HG02970 (cell line): ENCODE results near the gene RAMP3.
"Not testable (repeated sequence)": the region's sequence is repeated elsewhere in the genome, so short reads cannot be mapped to it uniquely, and the experiment has no call there.

ENCODE experiments used
- ATAC-seq: cut with Tn5 transposase; IDR thresholded peaks from one replicate; pipeline ENCODE4 v1.9.1; 2021; ENCODE audit warnings: mild to moderate bottlenecking, moderate library complexity, moderate number of reproducible peaks; ENCODE audit not compliant: unreplicated experiment, low FRiP score

Gene RAMP3

DNA sequence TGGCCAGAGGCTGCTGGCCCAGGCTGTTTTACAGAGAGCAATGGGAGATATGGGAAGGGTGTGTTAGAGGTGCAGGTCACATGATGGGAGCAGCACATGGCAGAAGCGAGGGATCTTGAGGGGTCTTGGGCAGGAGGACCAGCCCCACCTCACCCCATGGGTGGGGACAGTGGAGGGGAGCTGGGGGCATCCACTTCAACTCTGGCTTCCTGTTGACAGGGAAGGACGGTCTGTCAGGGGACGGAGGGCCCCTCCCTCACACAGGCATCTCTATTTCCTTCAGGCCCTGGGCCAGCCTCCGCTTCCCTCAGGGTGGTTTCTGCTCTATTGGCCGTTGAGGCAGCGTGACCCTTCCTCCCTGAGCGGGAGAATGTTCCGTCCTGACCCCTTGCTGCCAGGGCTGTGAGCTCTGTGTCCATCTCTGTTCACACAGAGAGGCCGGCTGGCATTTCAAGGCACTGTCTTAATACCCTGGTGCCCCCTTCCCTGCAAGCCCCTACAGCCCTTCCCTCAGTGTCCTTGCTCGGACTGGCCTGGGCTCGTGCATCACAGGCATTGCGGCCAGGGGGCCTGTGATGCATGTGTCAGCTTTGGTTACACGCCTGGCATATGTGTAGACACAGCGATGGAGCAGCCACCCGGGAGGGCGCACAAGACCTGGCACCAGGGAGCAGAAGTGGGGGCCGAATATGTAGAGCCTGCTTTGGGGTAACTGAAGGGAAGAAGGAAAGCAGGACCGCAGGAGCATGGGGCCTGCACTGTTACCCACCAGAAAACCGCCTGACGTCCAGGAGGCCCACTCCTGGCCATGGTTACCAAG, 31.8 kb downstream of the RAMP3 start:
- ATAC-seq = no peak

DNA sequence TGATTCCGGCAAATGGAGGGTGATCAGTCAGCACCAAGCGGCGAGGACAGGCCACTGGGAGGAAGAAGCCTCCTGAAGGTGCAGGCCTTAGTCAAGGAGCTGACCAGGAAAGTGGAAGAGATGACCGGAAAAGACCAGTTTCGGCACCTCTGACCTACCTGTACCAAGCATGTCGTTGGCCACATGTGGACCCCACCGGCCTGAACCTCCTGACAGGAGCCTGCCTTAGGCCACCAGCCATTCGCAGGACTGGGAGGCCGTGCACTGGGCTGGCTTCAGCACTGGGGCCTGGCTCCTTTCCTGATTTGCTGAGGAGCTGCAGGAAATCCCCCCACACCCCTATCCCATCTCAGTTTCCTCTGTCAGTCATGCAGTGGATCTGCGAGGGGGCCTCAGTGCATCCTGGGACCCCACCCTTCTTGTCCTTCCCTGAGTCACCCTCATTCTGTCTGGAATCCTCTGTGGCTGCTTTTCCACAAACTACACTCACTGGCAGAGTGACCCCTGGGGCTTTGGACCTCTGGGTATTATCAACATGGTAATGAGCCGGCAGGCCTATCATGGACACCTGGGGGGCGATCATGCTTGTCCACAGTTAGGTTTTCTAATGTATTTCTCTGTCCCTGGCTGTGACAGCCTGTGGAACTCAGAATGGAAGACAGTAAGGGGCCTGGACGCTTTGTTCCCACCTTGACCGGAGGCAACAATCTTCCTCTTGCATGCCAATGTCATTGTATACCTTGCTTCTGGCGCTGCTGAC, 33.0 kb downstream of the RAMP3 start:
- no peak for ATAC-seq

DNA sequence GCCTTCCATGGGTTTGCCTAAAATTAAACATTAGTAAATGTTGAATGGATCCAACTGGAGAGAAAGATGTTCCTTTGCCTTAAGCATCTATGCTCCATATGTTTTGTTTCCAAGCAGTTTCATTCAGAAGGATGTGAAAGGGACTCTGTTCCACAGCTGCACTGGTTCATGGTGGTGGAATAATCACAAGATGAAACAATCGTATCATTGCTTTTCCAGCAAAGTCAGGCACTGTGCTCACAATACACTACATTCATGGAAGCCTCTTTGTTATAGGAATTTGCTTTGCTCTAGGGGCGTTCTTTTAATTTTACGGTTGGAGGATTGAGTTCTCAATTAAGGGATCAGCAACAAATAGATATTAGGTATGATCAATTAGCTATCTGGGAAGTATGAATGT, 33.8 kb downstream of the RAMP3 start:
- no peak for ATAC-seq

DNA sequence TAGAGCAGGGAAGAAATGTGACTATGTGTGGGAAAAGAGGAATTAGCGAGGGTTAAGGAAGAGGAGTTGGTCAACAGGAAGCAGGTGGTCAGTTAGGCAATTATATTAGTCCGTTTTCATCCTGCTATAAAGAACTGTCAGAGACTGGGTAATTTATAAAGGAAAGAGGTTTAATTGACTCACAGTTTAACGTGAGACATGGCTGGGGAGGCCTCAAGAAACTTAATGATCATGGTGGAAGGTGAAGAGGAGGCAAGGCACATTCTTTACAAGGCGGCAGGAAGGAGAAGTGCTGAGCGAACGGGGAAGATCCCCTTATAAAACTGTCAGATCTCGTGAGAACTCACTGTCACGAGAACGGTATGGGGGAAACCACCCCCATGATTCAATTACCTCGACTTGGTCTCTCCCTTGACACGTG, 35.0 kb downstream of the RAMP3 start:
- ATAC-seq = no peak

DNA sequence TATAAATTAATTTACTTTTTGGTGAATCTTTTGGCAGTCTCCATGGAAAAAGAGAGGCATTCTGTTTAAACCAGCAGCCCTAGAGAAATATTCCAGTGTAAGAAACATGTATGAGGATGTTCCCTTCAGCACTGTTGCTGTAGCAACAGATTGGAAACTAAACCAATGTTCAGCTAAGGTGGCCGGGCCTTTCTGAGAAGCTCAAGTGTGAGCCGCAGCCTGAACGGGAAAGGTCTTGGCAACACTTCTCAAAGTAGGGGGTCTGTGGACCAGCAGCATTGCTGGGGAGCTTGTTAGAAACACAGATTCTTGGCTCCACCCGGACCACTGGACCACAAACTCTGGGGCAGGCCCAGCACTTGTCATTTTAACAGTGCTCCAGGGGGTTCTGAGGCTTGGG, 36.2 kb downstream of the RAMP3 start:
- no peak for ATAC-seq

DNA sequence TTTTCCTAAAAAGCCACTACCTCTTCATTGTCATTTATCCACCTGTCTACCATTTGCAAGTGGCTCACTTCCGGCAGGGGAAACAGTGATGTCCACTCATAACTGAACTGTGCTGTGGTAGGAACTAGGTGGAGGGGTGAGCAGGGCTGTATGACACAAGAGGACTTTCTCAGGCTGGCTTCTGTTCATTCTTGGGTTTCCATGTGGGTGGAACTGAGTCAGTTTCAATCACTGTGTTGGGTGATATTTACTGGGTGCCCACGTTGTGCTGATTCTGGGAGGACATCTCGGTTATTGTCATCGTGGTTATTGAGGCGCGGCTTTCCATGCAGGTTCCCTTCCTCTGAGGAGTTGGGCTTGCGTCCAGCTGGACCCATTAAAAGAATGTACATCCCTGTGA, 38.8 kb downstream of the RAMP3 start:
- ATAC-seq = no peak

DNA sequence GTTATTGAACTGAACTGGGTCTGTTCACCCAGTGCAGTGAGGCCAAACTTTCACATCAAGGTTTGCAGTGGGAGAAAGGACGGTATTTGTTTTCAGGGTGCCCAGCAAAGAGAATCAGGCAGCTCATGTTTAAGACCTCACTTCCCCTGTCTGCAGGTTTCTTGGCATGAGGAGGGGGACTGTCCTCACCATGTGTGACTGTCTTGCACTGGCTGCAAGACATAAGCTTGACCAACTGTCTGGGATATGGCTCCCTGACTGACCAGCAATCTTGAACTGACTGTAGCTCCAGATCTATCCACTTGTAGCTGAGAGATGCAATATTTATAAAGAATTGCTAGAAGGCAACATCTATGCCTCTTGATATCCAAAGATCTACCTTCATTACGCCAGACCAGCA, 39.9 kb downstream of the RAMP3 start:
- no peak for ATAC-seq

DNA sequence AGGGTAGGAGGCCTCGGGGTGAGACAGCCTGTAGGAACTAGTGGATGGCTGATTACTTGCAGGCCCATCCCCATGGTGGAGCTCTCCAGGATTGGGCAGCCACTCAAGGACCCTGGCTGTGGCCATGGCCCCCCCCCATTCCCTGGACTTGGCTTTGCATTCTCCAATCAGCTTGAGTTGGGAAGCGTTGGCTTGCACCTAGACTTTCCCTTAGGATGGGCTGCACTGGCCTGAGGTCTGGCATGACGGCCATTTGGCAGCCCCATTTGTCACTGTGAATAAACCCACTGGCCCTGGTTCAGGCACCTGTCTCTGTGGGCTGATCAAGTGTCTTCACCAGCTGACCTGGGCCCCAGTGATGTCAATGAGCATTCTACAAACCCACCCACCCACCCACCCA, 41.4 kb downstream of the RAMP3 start:
- no peak for ATAC-seq

DNA sequence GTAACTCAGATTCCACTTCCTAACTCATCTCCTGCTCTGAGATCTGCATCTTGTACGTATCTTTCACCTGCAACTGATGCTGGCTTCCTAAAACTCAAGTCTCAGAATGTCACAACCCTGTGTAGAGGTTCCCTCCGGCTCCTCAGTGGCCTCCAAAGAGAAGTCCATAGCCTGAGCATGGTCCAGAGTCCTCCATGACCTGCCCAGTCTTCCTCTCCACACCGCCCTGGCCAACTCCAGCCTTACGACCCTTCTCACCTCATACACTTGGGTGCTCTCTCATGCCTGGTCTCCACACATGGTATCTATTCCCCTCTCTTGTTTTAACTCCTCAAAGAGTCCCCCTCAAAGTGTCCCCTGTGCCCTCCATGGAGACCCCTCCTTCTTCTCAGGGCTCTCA, 41.9 kb downstream of the RAMP3 start:
- no peak for ATAC-seq

DNA sequence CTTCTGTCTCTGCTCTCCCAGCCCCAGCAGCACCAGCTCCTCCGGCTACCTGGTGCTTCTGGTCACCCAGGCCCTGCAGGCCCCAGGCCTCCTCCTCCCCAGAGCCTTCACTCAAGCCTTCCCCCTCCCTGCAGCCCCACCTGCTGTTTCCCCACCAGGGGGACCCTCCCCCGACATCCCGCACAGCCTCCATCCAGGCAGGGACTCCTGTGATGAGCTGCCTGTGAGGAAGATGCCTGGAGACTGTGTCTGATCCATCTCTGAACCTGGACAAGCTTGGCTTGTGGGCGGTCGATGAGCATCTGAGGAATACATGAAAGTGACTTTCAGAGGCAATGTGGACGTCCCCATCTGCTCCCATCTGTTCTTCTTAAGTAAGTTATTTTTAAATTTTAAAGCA, 45.0 kb downstream of the RAMP3 start:
- ATAC-seq = no peak

DNA sequence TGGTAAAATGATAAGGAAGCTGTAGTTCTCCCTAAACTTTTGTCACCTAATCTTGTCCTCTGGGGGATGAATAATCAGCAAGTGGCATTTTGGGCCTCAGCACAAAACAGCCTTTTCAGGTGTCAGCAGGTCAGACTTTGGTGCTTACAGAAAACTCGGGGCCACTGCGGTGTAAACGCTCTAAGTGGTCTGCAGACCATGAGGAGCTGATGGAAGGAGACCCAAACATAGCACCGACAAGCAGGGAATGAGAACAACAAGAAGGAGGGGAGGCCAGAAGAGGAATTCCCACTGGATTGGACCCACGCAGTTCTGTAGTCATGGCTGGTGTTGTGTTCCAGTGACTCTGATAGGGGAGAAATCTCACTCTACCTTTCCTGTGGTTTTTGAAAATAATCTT, 45.4 kb downstream of the RAMP3 start:
- ATAC-seq = no peak

DNA sequence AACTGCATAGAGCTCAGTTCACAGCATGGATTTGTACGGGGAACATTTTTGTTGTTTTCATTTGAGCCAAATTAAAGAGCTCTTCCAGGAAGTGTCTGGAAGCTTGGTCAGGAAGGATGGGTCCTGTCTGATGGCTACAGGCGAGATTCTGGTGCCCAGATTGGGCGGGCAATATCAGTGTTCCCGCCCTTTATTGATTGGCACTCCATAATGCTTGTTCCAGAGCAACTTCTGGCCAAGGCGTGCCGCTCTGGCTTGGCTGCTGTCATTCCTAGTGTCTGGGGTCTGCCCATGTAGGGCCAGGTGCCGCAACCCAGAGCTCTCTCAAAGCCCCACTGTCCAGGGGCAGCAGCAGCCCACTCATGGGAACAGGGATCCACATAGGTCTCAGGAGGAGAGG, 45.9 kb downstream of the RAMP3 start:
- no peak for ATAC-seq

DNA sequence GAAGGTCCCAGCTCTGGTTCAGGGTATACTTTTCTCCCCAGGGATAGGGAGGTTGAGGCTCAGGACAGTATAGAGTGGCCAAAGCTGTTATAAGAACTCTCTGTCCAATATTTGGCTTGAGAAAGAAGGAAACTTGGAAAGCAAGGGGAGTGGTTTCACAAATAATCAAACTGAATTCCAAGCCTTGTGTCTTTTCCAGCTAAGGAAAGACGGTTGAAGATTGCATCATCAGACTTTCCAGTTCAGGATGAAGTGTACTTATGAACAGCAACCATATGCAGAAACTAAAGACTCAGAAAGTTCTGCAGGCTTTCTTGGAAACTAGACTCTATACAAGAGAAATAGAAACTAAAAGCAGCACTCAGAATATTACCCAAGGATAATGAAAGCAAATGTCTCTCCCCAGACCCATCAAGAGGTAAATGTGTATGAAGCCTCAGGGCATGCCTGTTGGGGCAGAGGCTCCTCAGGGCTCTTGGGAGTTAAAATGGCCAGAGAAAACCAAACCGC, 46.4 kb downstream of the RAMP3 start:
- no peak for ATAC-seq

DNA sequence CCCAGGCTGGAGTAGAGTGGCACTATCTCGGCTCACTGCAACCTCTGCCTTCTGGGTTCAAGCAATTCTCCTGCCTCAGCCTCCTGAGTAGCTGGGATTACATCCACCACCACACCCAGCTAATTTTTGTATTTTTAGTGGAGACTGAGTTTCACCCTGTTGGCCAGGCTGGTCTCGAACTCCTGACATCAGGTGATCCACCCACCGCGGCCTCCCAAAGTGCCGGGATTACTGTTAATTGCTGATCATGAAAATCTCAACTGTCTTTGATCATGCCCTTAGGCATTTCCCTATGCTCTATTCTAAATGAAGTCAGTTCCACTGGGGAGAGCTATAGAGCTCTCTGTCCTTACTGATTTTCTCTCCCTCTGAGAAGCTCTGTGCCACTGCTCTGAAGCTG, 48.7 kb downstream of the RAMP3 start:
- ATAC-seq = not testable (repeated sequence)

DNA sequence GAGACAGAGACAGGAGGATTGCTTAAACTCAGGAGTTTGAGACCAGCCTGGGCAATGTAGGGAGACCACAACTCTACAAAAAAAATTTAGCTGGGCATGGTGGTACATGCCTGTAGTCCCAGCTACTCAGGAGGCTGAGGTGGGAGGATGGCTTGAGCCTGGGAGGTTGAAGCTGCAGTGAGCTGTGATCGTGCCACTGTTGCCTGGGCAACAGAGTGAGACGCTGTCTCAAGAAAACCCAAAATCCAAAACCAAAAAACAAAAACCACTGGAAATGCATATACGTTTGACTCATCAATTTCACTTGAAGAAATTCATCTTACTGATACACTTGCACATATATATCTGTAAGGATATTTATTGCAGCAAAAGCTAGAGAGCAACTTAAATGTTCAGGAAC, 52.3 kb downstream of the RAMP3 start:
- ATAC-seq = not testable (repeated sequence)

DNA sequence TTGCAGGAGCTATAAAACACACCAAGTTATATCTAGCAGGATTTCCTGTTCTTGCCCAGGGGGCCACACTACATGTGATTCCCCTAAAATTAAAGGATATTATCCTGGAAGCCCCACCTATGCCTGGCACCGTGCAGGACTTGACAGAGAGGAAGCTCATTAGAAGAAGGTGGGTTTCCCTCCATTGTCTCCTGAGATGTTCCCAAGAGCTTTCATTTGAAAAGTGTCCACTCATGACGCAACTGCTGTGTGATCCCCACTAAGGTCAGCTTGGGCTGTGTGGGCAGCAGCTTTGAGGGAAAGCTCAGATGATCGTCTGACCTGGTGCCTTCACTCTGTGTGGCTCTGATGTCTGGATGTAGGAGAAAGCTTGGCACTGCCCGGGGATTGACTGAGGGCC, 53.5 kb downstream of the RAMP3 start:
- no peak for ATAC-seq

DNA sequence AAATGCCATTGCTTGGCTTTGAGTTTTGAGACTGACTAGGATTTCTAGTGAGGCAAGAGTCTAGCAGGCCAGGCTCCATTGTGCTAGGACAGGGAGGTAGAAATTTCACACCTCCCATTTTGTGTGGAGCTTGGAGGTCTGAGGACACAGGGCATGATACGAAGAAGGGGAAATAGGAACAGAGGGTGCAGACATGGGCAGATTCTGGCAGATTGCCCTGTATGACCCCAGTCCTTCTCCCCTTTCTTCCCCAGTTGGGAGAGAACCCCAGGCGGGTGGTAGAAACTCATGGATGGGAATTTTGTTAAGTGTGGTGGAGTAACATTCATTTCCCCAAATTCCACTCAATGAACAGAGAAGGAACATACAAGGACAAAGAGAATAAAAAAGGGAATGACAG, 54.4 kb downstream of the RAMP3 start:
- ATAC-seq = no peak

DNA sequence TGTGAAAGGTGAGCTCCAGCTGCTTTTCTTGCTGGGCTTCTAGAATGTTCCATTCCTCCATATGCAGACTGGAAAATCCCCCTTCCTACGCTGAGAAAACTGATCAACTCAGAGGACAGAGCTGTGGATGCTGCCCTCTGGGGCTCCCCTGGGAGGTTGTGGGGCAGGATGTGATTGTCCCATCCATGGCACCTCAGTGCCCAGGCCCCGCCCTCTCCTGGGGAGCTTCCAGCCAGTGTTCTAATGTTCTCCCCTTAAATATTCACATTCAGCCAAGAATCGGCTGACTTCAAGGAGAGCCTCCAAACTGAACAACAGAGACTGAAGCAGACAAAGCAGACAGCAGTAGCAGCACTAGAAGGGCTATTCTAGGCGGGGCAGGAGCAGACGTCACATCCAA, 55.0 kb downstream of the RAMP3 start:
- no peak for ATAC-seq

DNA sequence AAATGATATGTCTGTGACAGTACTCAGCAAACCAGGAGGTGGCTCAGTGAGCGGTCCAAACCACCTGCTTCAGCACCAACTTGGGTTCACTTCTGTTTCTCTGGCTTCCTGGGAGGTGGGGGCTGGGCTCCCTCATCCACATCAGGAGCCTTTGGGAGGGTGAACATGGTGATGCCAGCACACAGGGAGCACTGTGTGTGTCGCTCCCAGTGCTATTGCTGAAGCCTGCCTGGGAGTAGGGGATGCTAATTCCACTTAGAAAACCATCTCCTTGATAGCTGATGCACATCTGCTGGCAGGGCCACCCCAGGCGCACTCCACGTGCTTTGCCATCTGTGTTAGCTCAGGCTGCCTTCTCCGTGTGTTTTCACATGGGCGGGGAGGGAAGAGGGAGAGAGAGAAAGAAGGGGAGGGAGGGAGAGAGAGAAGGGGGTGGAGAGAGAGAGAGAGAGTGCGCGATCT, 58.0 kb downstream of the RAMP3 start:
- no peak for ATAC-seq

DNA sequence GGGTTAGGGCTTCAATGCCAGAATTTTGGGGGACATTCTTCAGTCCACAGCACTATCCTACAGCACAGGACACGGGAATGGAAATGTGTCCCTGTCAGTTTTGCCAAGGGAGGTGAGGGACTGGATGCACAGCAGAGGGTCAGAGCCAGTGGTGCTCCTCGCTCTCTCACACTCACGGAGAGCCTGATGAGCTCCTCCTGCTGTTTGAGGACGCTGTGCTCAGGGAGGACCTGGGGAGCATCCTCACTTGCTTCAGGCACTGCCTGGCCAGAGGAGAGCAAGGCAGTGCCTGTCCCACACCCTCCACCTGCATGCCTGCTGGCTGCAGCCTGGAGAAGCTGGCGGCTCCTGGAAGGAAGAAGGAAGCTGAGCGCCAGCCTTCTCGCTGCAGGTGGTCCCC, 58.6 kb downstream of the RAMP3 start:
- ATAC-seq = no peak

DNA sequence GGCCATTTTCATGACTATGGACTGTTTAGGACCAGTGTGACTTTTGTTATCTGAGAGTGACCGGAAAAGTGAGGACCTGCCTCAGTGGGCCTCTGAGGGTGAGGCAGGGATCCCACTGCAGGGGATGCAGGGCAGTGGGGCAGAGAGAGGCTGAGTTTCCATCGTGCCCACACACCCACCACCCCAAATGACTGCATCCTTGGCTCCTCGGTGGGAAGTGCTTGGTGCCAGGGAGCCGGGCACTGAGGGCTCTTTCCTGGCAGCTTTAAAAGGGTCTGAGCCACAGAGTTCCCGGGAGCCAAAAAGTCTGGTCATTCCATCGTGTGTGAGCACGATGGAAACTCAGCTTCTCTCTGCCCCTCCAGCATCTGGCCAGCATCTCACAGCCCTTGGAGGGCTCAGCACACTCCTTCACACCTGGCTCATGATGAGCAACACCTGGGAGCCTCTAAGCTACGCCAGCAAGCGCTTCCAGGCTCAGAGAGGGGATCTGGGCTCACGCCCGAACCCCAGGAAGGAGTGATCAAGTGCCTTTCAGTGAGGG, 59.1 kb downstream of the RAMP3 start:
- ATAC-seq = no peak
